Heart left ventricle (tissue), 16 donors: ENCODE measurements around the gene ARMC2. TPM values are rescaled to one million over a fixed set of nuclear protein-coding genes. Genes with fewer than 3 reads are reported as not detected.
A peak's percentile ranks its signal among the peaks of the same experiment; 100 is the strongest.
"Not testable (repeated sequence)": the region's sequence is repeated elsewhere in the genome, so short reads cannot be mapped to it uniquely, and the experiment has no call there.

Experiments
- ATAC-seq, 4 donors: fragments of 200-7000 bp; cut with Tn5 transposase; one replicate each; pipeline ENCODE4 v1.9.1; 2020 to 2022; ENCODE audit warnings: moderate library complexity in 4 of 4, mild to moderate bottlenecking in 3 of 4, moderate number of reproducible peaks in 1 of 4
- DNase-seq, 5 donors: peaks; one replicate each; pipeline ENCODE4 v3.0.0-alpha.2; 2020
- H3K27ac ChIP-seq, 12 donors: fragments of 200-600 bp; sonication (generic) in 4 of 12; one replicate each; pipeline versions ENCODE4 v1.5.0 to v1.8.0; 2016 to 2022; ENCODE audit warnings: mild to moderate bottlenecking in 2 of 12
- H3K27me3 ChIP-seq, 9 donors: fragments of 200-600 bp; sonication (generic) in 2 of 9; one replicate each; pipeline versions ENCODE4 v1.5.1 to v1.8.0; 2016 to 2022; ENCODE audit warnings: mild to moderate bottlenecking in 3 of 9
- H3K36me3 ChIP-seq, 9 donors: fragments of 200-600 bp; sonication (generic) in 2 of 9; one replicate each; pipeline versions ENCODE4 v1.5.0 to v1.8.0; 2018 to 2022; ENCODE audit warnings: mild to moderate bottlenecking in 2 of 9
- H3K4me1 ChIP-seq, 12 donors: fragments of 200-600 bp; sonication (generic) in 4 of 12; one replicate each; pipeline versions ENCODE4 v1.5.0 to v1.8.0; 2016 to 2022; ENCODE audit warnings: mild to moderate bottlenecking in 3 of 12
- H3K4me3 ChIP-seq, 12 donors: fragments of 200-600 bp; sonication (generic) in 4 of 12; one replicate each; pipeline versions ENCODE4 v1.5.0 to v1.8.0; 2017 to 2022; ENCODE audit warnings: mild to moderate bottlenecking in 9 of 12, moderate library complexity in 4 of 12
- H3K9me3 ChIP-seq, 12 donors: fragments of 200-600 bp; sonication (generic) in 4 of 12; one replicate each; pipeline versions ENCODE4 v1.5.0 to v1.8.0; 2016 to 2022; ENCODE audit warnings: mild to moderate bottlenecking in 1 of 12
- POLR2A ChIP-seq, 2 donors: fragments of 450-650 bp; IDR thresholded peaks; one replicate each; pipeline ENCODE4 v1.6.1; 2017; ENCODE audit warnings: antibody characterized with exemption in 2 of 2, mild to moderate bottlenecking in 2 of 2, moderate library complexity in 2 of 2
- WGBS, 4 donors: extraction: QIAGEN DNeasy Blood & Tissue Kit in 2 of 4; methylation state at CpG; one replicate each; pipeline versions ENCODE4 v1.1.5 to v1.1.7; 2013 to 2018; 5-methylcytosine and 5-hydroxymethylcytosine counted together
- intact Hi-C, 10 donors: fragments of 100-400 bp; cut with DNase I; formaldehyde crosslinking; loops; one replicate each; pipeline versions ENCODE4 v1.11.1 to v1.14.2; 2022
- polyA plus RNA-seq, 2 donors: library from polyadenylated mRNA; stranded (reverse); fragments of 200-250 nt; gene quantifications; one replicate each; pipeline ENCODE4 v1.2.3, GENCODE V29; 2013
- total RNA-seq, 9 donors: library from RNA; depleted of rRNA in 2 of 9; stranded (reverse); fragments of >200 nt in 2 of 9; fragmentation: NEBNext Ultra II Directional in 3 of 9; extraction: Animal tissue kit (Norgen Biotek cat#: 25700) in 3 of 9; gene quantifications; one replicate each; pipeline versions ENCODE4 v1.1.0 to v1.2.4, GENCODE V29; 2016 to 2023
- TF ChIP-seq, protein P1 (sequence below), 12 donors: fragments of 200-600 bp; sonication (generic) in 4 of 12; IDR thresholded peaks; one replicate each; pipeline versions ENCODE4 v1.5.0 to v1.8.0; 2018 to 2022; ENCODE audit warnings: antibody characterized with exemption in 12 of 12, mild to moderate bottlenecking in 5 of 12
- donor health status: ischemic (EF 13 %, LVEDD 7.1; RV severe dilation, severe dysfunction).
- donor health status: healthy with polysubstance abuse.
- donor health status: DM: no; HTN: yes; CAD: no.
- donor health status: DM: no; HTN: no; CAD: no.
- donor health status: ischemic (EF 25% LVEDD 6.9; RV normal size, moderate dysfunction).
- donor health status: ischemic (EF 25% LVEDD 5.7; RV mildly dilated, moderate dysfunction).
- donor health status: healthy.
- donor health status: DM: yes; HTN: yes; CAD: no.
- donor health status: ischemic (EF 35%, LVEDD 5.7; RV mildly dilated, moderate dysfunction).
- donor health status: nonischemic (EF 11% LVEDD 7.7; RV severe dilation, severe dysfunction).
- donor health status: DM: yes; HTN: yes; CAD: no.
- donor health status: PGD.
- donor health status: ischemic (EF 29% LVEDD 5.4; RV normal size, mild dysfunction).
- donor health status: nonischemic (EF 23%, LVEDD 6.1; RV moderate dilation, normal function).

ARMC2 gene
- total and polyA plus RNA-seq, 11 donors = 3.1 to 18.0 (median 9.2) TPM

DNA sequence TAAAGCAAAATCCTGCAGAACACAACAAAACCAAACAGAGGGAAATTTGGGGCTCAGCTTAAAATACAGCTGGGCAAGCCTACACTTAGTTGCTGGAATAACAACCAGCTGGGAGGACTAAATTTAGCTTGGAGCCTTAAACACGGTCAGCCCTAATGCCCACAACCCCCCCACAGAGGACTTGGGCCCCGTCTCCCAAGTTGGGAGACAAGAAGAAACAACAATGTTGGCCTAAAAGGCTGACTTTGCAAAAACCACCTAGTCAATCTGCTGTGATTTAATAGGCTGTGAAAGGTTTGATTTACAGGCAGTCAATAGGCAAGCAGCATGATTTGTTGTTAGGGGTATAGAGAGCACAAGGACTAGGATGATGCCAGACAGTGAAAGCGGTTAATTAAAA lies 40.3 kb upstream of the ARMC2 start:
- H3K27me3 ChIP-seq = no peaks in the 10 kb centered on the region
- peaks cover 0 to 19% (median 4%) of the 10 kb centered on the region in 12 donors for H3K4me1 ChIP-seq
- H3K27ac ChIP-seq = no peak overlapping the region
- H3K36me3 ChIP-seq = no peaks in the 10 kb centered on the region
- WGBS, 4 donors = 41 to 60% (median 57%) methylated on average over 3 of the region's 3 CpGs
- H3K4me3 ChIP-seq = no peak overlapping the region
- peaks cover 0 to under 1% (median 0%) of the 10 kb centered on the region in 12 donors for H3K9me3 ChIP-seq
- DNase-seq (peak in 1 of 5 donors; percentile 54), ATAC-seq (peak in 3 of 4 donors; percentile 57 to 73 (median 64))
- TF ChIP-seq, protein P1, sequence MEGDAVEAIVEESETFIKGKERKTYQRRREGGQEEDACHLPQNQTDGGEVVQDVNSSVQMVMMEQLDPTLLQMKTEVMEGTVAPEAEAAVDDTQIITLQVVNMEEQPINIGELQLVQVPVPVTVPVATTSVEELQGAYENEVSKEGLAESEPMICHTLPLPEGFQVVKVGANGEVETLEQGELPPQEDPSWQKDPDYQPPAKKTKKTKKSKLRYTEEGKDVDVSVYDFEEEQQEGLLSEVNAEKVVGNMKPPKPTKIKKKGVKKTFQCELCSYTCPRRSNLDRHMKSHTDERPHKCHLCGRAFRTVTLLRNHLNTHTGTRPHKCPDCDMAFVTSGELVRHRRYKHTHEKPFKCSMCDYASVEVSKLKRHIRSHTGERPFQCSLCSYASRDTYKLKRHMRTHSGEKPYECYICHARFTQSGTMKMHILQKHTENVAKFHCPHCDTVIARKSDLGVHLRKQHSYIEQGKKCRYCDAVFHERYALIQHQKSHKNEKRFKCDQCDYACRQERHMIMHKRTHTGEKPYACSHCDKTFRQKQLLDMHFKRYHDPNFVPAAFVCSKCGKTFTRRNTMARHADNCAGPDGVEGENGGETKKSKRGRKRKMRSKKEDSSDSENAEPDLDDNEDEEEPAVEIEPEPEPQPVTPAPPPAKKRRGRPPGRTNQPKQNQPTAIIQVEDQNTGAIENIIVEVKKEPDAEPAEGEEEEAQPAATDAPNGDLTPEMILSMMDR (IDR thresholded peaks at IDR 0.05) = no peak
- intact Hi-C loops = no loop called here

DNA sequence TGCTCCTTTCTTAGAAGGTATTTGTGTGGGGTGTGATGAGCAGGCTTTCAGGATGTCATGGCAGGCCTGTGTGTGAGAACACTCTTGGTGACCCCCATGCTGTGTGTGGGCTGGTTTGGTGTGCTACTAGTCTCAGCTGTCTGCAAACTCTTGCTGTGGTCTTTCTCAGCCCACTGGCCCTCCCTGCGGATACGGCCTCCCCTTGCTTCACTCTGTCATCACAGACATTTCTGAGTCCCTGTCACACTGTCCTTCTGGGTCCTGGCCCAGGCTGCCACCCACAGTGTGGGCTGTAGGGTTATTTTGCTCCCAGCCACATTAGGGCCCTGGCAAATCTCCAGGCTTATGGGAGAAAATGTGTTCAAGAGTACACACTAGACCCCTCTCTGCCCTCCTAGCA lies 39.0 kb upstream of the ARMC2 start:
- ATAC-seq (peak in 1 of 4 donors; percentile 27), DNase-seq (no peak)
- intact Hi-C loops = no loop called here
- no peak for TF ChIP-seq POLR2A (IDR thresholded peaks at IDR 0.05)
- TF ChIP-seq, protein P1 (IDR thresholded peaks at IDR 0.05) = no peak
- WGBS, 4 donors = 85 to 100% (median 89%) methylated on average over 2 of the region's 2 CpGs
- Histone ChIP-seq H3K36me3 (no peaks in the 10 kb centered on the region), H3K4me3 (no peak overlapping the region), H3K27ac (no peak overlapping the region), H3K4me1 (peaks cover 0 to 19% (median 4%) of the 10 kb centered on the region in 12 donors), H3K9me3 (peaks cover 0 to 7% (median 0%) of the 10 kb centered on the region in 12 donors), H3K27me3 (no peaks in the 10 kb centered on the region)

DNA sequence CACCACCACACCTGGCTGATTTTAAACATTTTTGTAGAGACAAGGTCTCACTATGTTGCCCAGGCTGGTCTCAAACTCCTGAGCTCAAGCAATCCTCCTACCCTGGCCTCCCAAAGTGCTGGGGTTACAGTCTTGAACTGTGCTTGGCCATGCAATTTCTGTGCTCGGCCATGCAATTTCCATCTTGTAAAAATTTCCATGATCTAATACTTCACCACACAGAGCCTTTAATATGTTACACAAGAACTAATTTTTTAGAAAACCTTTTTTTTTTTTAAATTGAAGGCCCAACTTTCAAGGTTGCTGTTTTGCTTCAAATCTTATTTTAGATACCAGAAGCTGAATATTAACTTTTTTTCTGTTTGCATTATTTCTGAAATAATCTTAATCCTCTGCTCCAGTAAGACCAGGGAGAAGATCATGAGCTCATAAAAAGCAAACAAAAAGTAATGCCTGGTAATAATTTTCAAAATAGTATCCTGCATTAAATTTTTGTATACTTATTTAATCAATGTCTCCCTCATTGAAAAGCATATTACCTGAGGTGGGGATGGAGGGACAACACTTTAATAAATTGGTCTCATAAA lies 38.1 kb upstream of the ARMC2 start:
- no peaks in the 10 kb centered on the region for H3K36me3 ChIP-seq
- H3K9me3 ChIP-seq = peaks cover 0 to 7% (median 0%) of the 10 kb centered on the region in 12 donors
- WGBS, 4 donors = 76 to 93% (median 81%) methylated on average over 1 of the region's 1 CpG
- intact Hi-C loops = no loop called here
- no peak for ATAC-seq
- H3K4me1 ChIP-seq = peaks cover 0 to 19% (median 4%) of the 10 kb centered on the region in 12 donors
- no peak overlapping the region for H3K4me3 ChIP-seq
- H3K27ac ChIP-seq = no peak overlapping the region
- TF ChIP-seq, protein P1 (IDR thresholded peaks at IDR 0.05) = no peak
- H3K27me3 ChIP-seq = no peaks in the 10 kb centered on the region
- DNase-seq = no peak

DNA sequence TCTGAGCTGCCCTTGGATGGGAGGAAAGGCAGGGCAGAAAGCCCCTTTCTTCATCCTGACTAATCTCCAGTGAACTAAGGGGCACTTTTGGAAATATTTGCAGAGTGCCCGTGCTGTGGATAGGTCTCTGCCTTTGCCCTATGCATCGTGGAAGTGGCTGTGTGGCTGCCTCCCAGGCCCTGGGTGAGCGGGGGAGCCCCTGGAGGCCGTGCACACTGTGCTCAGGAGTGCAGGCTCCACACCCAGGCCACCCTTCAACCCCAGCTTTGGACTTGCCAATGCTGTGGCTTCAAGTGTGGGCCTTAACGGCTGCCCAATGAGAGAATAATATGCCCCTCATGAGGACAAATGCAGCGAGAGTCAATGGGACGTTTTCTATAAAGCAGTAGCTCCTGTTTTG lies 36.7 kb upstream of the ARMC2 start:
- intact Hi-C loops = no loop called here

DNA sequence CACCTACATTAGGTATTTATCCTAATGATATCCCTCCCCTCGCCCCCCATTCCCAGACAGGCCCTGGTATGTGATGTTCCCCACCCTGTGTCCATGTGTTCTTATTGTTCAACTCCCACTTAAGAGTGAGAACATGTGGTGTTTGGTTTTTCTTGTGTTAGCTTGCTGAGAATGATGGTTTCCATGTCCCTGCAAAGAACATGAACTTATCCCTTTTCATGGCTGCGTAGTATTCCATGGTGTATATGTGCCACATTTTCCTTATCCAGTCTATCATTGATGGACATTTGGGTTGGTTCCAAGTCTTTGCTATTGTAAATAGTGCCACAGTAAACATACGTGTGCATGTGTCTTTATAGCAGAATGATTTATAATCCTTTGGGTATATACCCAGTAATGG lies 35.0 kb upstream of the ARMC2 start:
- DNase-seq, H3K27me3 ChIP-seq, H3K27ac ChIP-seq, intact Hi-C loops, H3K4me3 ChIP-seq, H3K4me1 ChIP-seq, H3K36me3 ChIP-seq, ATAC-seq: not testable (repeated sequence)
- 63 to 84% (median 63%) methylated on average over 3 of the region's 3 CpGs for WGBS, 4 donors
- peaks cover 0 to 19% (median 0%) of the 10 kb centered on the region in 12 donors for H3K9me3 ChIP-seq

More for the DNA sequence above, 36.7 kb upstream of the ARMC2 start:
- H3K4me3 ChIP-seq = no peak overlapping the region
- peaks cover 0 to 15% (median 4%) of the 10 kb centered on the region in 12 donors for H3K4me1 ChIP-seq
- no peak overlapping the region for H3K27ac ChIP-seq
- no peak for ATAC-seq
- TF ChIP-seq, protein P1 (IDR thresholded peaks at IDR 0.05) = no peak
- no peak for TF ChIP-seq POLR2A (IDR thresholded peaks at IDR 0.05)
- H3K36me3 ChIP-seq = no peaks in the 10 kb centered on the region
- WGBS, 4 donors = 74 to 87% (median 75%) methylated on average over 7 of the region's 7 CpGs
- DNase-seq = no peak
- peaks cover 0 to 11% (median 0%) of the 10 kb centered on the region in 12 donors for H3K9me3 ChIP-seq
- no peaks in the 10 kb centered on the region for H3K27me3 ChIP-seq

DNA sequence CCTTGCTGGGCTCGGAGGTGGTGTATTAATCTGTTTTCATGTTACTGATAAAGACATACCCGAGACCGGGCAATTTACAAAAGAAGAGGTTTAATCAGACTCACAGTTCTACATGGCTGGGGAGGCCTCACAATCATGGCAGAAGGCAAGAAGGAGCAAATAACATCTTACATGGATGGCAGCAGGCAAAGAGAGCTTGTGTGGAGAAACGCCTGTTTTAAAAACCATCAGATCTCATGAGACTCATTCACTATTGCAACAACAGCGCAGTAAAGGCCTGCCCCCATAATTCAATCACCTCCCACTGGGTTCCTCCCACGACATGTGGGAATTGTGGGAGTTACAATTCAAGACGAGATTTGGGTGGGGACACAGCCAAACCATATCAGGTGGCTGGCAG lies 30.9 kb upstream of the ARMC2 start:
- ATAC-seq, H3K27ac ChIP-seq, DNase-seq, H3K27me3 ChIP-seq, H3K36me3 ChIP-seq, intact Hi-C loops, H3K4me3 ChIP-seq: not testable (repeated sequence)
- WGBS, 4 donors = 75 to 89% (median 81%) methylated on average over 7 of the region's 7 CpGs
- H3K4me1 ChIP-seq = peaks cover 0 to 10% (median 0%) of the 10 kb centered on the region in 12 donors
- H3K9me3 ChIP-seq = peaks cover 0 to 19% (median 0%) of the 10 kb centered on the region in 12 donors
